Vagina (tissue), 2 donors: Measurements from ENCODE around the gene DLX6. TPM values are rescaled to one million over a fixed set of nuclear protein-coding genes. Genes with fewer than 3 reads are reported as not detected.
"Not testable (repeated sequence)": the region's sequence is repeated elsewhere in the genome, so short reads cannot be mapped to it uniquely, and the experiment has no call there.

Experiments used
- DNase-seq, 2 donors: peaks; one replicate each; pipeline ENCODE4 v3.0.0-alpha.2; 2017; ENCODE audit errors: extremely low spot score in 2 of 2
- H3K27ac ChIP-seq: fragments of 200-600 bp; sonication (generic); one replicate; pipeline ENCODE4 v1.5.1; 2019
- H3K27me3 ChIP-seq: fragments of 200-600 bp; sonication (generic); one replicate; pipeline ENCODE4 v1.5.1; 2019
- H3K36me3 ChIP-seq, 2 donors: fragments of 200-600 bp; sonication (generic); one replicate each; pipeline ENCODE4 v1.5.1; 2017 to 2019
- H3K4me1 ChIP-seq: fragments of 200-600 bp; sonication (generic); one replicate; pipeline ENCODE4 v1.5.1; 2019
- H3K4me3 ChIP-seq, 2 donors: fragments of 200-600 bp; sonication (generic); 1 replicate in 1 of 2; 2 replicates in 1 of 2; pipeline ENCODE4 v1.5.1; 2016 to 2019
- H3K9me3 ChIP-seq: fragments of 200-600 bp; sonication (generic); one replicate; pipeline ENCODE4 v1.5.1; 2019
- CTCF ChIP-seq, 3 experiments: fragments of 450-650 bp in 2 of 3; fragments of 200-600 bp in 1 of 3; sonication (generic) in 1 of 3; IDR thresholded peaks; one replicate each; pipeline ENCODE4 v1.5.1; 2017 to 2019; ENCODE audit warnings: antibody characterized with exemption in 3 of 3, mild to moderate bottlenecking in 2 of 3, moderate library complexity in 2 of 3
- POLR2A ChIP-seq, 2 donors: fragments of 450-650 bp; IDR thresholded peaks; one replicate each; pipeline ENCODE4 v1.6.1; 2017; ENCODE audit warnings: antibody characterized with exemption in 2 of 2, mild to moderate bottlenecking in 2 of 2, moderate library complexity in 2 of 2
- POLR2AphosphoS5 ChIP-seq, 2 donors: sonication (generic); formaldehyde crosslinking; IDR thresholded peaks; one replicate each; pipeline ENCODE4 v1.9.0; 2017; ENCODE audit warnings: antibody characterized with exemption in 2 of 2, mild to moderate bottlenecking in 2 of 2, low read depth in 1 of 2; ENCODE audit not compliant: insufficient read depth in 1 of 2
- intact Hi-C: fragments of 100-400 bp; cut with DNase I; formaldehyde crosslinking; loops from one replicate; pipeline ENCODE4 v1.15.1; 2023
- total RNA-seq: library from RNA; depleted of rRNA; stranded (reverse); fragments of >200 nt; gene quantifications from one replicate; pipeline ENCODE4 v1.2.3, GENCODE V29; 2016

Gene DLX6
- total RNA-seq, 1 donor from 2014 or later: not detected

GRCh38 chr7:97025983-97026714 lies 20.8 kb downstream of the DLX6 start:
- DNase-seq: no peak
- H3K9me3 ChIP-seq: no peaks in the 10 kb centered on the region
- peak overlapping the region in 1 of 2 donors; percentile 2 for H3K4me3 ChIP-seq
- H3K27ac ChIP-seq: no peak overlapping the region
- intact Hi-C loops: loop anchor here (10.0 kb wide), 2 partner anchors 951 to 1111 kb away; no protein-coding TSS in a partner anchor
- TF ChIP-seq CTCF (IDR thresholded peaks at IDR 0.05) (no peak), POLR2AphosphoS5 (IDR thresholded peaks at IDR 0.05; ENCODE audit: insufficient read depth in 1 of 2, low read depth in 1 of 2) (no peak), POLR2A (IDR thresholded peaks at IDR 0.05) (no peak)
- H3K4me1 ChIP-seq: peaks cover 41% of the 10 kb centered on the region
- H3K27me3 ChIP-seq: no peaks in the 10 kb centered on the region
- H3K36me3 ChIP-seq: no peaks in the 10 kb centered on the region

DNA sequence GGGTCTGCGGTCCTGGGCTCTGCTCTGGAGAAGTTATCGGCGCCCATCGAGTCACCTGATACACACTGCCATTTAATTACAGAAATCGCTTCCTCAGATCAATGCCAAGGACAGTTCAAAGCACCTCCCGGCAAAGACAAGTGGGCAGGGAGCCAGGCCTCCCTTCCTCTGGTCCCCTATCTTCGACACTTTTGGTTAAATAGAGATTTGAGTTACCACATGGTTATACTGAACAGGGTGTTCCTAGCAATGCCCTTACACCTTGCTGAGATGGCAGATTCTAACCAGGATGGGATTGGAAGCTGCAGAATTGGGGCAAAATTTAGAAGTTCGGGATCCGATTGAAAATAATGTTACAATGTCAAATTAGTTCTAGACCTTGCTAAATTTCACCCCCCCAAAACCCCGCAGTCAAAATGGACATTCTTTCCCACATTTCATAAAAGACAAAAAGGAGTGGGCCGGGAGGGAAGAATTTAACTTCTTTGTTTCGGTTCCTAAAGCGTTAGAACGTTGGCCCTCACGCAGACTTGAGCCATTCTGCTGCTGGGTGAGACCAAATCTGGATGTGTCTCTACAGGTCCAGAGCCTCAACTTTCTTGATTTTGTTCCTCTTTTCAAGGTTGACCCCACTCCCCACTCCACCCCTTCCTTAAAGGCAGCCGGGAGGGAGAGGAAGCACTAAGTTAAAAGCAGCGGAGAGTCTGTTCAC lies 21.5 kb downstream of the DLX6 start:
- H3K27me3 ChIP-seq: no peaks in the 10 kb centered on the region
- H3K4me3 ChIP-seq: peak overlapping the region; percentile 29 to 43
- H3K9me3 ChIP-seq: no peaks in the 10 kb centered on the region
- no peaks in the 10 kb centered on the region for H3K36me3 ChIP-seq
- no peak overlapping the region for H3K27ac ChIP-seq
- DNase-seq: no peak
- peaks cover 41% of the 10 kb centered on the region for H3K4me1 ChIP-seq
- intact Hi-C loops: loop anchor here (10.0 kb wide), 2 partner anchors 952 to 1112 kb away; no protein-coding TSS in a partner anchor
- TF ChIP-seq CTCF (IDR thresholded peaks at IDR 0.05): no peak
- TF ChIP-seq POLR2AphosphoS5 (IDR thresholded peaks at IDR 0.05; ENCODE audit: insufficient read depth in 1 of 2, low read depth in 1 of 2): no peak
- TF ChIP-seq POLR2A (IDR thresholded peaks at IDR 0.05): no peak

GRCh38 chr7:97027427-97028234 lies 22.3 kb downstream of the DLX6 start:
- TF ChIP-seq POLR2AphosphoS5 (IDR thresholded peaks at IDR 0.05; ENCODE audit: insufficient read depth in 1 of 2, low read depth in 1 of 2) (no peak), POLR2A (IDR thresholded peaks at IDR 0.05) (no peak), CTCF (IDR thresholded peaks at IDR 0.05) (peak; percentile 57 to 83 (median 73))
- no peak for DNase-seq
- H3K27me3 ChIP-seq: no peaks in the 10 kb centered on the region
- peaks cover 36% of the 10 kb centered on the region for H3K4me1 ChIP-seq
- no peaks in the 10 kb centered on the region for H3K36me3 ChIP-seq
- no peaks in the 10 kb centered on the region for H3K9me3 ChIP-seq
- H3K4me3 ChIP-seq: peak overlapping the region; percentile 29 to 43
- intact Hi-C loops: loop anchor here (10.0 kb wide), 2 partner anchors 953 to 1113 kb away; no protein-coding TSS in a partner anchor
- H3K27ac ChIP-seq: no peak overlapping the region

DNA sequence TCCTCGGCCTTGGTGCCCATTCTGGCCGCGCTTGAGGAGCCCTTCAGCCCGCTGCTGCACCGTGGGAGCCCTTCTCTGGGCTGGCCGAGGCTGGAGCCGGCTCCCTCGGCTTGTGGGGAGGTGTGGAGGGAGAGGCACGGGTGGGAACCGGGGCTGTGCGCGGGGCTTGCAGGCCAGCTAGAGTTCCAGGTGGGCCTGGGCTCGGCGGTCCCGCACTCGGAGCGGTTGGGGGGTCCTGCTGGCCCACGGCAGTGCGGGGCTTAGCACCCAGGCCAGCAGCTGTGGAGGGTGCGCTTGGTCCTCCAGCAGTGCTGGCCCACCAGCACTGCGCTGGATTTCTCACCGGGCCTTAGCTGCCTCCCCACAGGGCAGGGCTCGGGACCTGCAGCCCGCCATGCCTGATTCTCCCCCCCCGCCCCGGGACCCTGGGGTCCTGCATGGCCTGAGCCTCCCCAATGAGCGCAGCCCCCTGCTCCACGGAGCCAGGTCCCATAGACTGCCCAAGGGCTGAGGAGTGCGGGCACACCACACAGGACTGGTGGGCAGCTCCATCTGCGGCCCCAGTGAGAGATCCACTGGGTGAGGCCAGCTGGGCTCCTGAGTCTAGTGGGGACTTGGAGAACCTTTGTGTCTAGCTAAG lies 29.0 kb downstream of the DLX6 start:
- H3K9me3 ChIP-seq, H3K36me3 ChIP-seq, H3K4me1 ChIP-seq, intact Hi-C loops, DNase-seq, H3K4me3 ChIP-seq, H3K27me3 ChIP-seq, H3K27ac ChIP-seq: not testable (repeated sequence)
